NCI-H345 (cell line): ENCODE data around the gene ANKMY1.

Source experiments
- DNase-seq: peaks from one replicate; lab custom pipeline; 2025; lab: John Stamatoyannopoulos, UW

The ANKMY1 gene

DNA sequence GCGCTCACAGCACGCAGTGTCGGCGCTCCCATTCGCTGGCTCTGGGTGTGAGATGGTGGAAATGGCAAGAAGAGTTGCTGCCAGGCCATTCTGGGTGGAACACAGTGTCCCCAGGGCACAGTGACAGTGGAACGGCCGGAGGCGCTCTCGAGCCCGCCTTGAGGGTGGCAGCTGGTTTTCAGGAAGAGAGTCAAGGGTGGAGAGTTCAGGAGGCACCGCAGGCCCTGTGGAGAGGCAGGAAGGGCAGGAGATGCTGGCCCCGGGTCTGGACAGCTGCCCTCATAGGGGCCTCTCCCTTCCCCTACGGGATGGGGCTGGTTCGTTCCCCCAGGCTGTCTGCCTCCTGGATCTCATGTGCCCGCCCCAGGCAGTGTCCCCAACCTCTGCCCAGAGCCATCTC lies 109.9 kb downstream of the ANKMY1 start:
- DNase-seq, result no peak

DNA sequence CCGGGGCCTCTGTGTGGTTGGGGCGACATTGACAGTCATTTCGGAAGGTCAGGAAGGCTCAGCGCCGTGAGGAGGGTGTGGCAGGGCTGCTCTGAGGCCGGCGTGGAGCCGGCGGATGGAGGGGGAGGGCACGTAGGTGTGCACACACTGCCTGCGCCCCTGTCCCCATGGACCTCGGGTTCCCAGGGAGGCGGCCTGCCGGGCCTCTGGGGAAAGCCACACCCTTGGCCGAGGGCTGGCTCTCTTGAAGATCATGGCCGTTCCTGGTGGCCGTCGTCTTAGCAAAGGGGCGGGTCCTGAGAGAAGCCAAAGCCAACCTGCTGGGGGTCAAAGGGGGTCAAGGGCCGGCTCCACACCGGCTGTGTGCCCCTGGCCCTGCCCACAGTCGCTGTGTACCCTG lies 110.5 kb downstream of the ANKMY1 start:
- no peak for DNase-seq

DNA sequence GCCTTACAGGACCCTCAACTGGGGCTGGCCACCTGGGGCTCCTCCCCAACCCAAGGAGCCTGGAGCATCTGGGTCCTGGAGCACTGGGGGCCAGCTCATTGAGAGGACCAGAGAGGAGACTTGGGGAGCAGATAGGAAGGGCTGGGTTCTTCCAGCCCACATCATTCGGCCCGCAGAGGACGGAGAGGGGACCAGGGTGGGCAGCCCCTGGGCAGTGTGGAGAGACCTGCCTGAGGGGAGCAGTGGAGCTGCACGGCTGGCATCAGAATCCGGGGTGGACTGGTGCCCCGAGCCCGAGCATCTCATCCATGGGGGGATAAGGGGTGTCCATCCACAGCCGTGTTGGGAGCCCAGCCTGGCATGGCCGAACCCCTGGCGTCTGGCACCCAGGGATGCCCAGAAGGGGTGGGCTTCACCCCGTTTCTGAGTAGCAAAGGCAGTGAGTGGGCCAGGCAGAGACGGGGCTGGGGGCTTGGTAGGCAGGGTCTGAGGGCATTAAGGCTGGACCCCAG lies 111.1 kb downstream of the ANKMY1 start:
- no peak for DNase-seq

DNA sequence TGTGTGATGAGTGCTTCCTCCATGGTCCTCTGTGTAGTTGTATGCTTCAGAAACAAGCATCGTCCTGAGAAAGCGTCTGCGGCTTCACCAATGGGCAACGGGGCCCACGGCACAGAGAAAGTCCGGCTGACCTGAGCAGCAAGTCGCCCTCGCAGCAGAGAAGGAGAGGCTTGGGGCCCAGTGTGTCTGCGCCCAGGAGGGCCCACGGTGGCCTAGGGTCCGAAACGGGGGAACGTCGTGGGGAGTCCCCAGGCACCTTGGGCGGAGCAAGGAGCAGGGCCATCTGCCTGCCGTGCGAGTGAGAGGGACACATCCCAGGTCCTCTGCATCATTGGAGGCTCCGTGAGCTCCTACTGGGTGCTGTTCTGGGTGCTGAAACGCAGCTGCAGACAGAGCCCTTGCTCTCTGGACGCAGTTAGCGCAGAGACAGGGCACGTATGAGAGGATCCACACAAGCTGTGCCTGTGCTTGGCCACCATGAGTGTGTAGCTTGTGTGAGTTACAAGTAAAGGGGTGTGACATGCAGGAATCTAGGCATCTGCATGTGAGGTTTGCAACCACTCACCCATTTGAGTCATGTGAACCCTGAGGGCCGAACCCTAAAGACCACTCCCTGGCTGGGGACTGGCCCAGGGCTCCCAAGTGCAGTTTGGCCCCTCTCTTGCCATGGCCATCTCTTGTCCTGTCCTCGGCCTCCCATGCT lies 111.7 kb downstream of the ANKMY1 start:
- DNase-seq, result no peak

- no peak for DNase-seq
These were observed 113.3 kb downstream of the ANKMY1 start for GRCh38 chr2:240444464-240444863.

- no peak for DNase-seq
These were observed 113.9 kb downstream of the ANKMY1 start for GRCh38 chr2:240443891-240444301.

- no peak for DNase-seq
These were observed 114.7 kb downstream of the ANKMY1 start for GRCh38 chr2:240442891-240443715.

DNA sequence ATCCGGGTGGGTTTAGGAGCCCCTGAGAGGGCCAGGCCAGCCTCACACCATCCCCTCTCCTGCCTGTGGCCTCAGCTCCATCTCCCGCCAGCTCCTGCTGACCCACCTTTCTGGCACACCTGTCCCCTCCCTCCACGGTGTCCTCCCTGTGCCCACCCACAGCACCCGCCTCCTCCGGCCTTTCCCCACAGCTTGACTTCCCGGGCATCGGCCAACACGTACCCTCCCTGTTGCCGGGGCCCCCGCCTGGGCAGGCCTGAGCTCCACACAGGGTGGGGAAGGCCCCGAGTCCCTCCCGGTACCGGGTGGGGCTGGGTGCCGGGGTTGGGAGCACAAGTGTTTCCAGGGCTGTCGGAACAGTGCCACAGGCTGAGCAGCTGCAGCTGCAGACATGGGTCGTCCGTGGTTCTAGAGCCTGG lies 115.8 kb downstream of the ANKMY1 start:
- no peak for DNase-seq

DNA sequence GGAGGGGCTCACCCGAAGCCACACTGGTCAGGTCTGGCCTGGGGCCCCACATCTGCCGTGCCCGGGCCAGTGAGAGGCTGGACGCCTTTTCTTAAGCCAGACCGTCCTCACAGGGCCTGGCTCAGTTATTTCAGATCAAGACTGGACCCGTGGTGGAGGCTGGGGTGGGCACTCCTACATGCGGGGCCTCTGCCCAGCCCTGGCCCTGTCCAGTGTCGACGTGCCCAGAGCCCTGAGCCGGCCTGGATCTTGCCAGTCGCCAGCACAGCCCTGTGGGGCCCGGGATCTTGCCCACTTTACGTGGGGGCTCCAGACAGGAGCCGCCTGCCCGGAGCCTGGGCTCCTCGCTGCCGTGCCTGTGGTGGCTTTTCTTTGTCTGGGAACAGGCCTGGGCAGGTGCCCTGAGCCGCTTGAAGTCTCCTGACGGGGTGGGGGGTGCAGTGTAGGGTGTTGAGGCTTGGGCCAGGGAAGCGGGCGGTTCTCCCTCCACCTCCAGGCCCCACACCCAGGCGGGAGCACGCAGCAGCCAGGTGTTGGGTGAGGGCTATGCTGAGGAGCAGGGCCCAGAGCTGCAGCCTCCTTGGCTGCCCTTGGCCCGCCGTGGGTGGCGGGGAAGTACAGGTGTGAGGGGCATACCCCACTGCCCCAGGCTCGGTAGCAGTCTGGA lies 116.3 kb downstream of the ANKMY1 start:
- DNase-seq, result no peak

DNA sequence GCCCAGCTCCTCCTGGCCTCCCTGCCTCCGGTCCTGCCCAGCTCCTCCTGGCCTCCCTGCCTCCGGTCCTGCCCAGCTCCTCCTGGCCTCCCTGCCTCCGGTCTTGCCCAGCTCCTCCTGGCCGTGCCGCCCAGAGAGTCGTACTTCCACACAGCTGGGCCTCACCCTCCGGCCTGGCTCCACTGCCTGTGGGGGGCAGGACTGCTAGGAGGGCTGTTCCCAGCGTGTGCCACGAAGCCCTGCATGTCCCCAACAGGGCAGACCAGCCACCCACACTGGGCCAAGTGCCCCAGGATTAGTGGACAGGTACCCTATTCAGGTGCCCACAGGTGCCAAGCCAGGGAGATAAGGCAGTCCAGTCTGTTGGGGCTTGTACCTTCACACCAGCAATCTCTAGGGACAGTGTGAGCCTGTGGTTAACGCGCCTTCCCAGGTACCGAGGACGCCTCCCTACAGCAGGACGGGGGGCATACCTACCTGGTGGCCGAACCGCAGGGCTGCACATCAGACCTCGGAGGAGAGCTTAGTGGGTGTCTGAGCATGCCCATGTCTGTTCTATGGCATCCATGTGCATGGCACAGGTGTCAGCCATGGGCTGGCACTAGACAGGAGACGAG lies 117.0 kb downstream of the ANKMY1 start:
- no peak for DNase-seq

GRCh38 chr2:240440251-240440650 lies 117.5 kb downstream of the ANKMY1 start:
- no peak for DNase-seq

DNA sequence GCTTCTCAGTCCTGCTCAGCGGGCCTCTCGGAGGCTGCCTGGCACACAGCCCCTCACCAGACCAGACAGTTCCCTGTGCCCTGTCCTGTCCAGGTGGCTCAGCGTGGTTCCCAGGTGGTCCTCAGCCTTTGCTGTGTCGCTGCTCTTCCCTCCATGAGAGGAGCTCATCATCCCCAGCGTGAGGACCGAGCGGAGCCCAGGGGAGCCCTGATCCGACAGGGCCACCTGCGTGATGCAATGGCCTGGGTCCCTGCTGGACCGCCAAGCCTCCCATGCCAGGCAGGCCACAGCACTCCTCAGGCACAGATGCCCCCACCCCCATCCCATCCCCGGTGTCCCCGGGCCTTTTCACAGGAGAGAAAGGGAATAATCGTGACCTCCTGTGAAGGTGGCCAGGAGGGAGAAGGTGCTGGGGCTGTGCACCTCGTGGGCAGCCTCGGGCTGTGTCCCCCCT lies 118.1 kb downstream of the ANKMY1 start:
- DNase-seq, result no peak

DNA sequence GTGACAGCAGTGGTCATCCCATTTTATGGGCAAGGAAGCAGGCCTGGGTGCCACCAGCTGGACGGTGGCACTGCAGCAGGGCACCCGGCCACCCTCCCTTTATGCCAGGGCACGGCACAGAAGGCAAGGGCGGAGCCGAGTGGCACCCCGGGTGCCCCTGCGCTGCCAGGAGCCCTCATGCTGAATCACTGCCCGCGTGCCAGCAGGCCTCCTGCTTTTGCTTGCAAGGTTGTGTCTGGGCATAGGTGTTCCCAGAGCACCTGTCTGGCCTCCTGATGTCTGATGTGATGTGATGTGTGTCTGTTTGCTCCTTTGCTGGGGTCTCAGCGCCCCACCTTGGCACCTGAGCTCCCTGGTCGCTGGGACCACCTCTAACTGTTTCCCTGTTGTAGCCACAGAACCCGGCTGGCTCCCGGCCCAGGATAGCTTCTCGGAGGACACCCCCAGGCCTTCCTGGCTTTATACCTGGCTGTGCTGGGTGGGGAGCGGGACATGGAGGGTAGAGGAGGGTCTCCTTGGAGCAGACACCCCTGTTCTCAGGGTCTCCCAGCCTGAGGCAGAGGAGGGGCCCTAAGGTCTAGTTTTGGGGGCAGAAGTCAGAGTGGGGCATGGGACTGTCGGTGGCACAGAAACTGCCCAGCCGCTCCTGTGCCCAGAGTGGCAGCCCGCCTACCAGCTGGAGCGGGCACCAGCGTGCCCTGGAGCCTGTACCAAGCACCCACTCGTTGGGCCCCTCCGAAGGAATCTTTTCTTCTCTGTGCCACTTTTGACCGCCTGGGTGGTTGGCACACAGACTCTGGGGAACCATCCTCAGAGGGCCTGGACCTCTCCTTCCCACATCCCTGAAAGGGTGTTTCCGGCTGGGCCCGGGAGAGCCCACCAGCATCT lies 118.7 kb downstream of the ANKMY1 start:
- no peak for DNase-seq

- peak; percentile 65 for DNase-seq
These were observed 119.7 kb downstream of the ANKMY1 start for GRCh38 chr2:240437861-240438809.

GRCh38 chr2:240437551-240437860 lies 120.3 kb downstream of the ANKMY1 start:
- DNase-seq, result no peak

DNA sequence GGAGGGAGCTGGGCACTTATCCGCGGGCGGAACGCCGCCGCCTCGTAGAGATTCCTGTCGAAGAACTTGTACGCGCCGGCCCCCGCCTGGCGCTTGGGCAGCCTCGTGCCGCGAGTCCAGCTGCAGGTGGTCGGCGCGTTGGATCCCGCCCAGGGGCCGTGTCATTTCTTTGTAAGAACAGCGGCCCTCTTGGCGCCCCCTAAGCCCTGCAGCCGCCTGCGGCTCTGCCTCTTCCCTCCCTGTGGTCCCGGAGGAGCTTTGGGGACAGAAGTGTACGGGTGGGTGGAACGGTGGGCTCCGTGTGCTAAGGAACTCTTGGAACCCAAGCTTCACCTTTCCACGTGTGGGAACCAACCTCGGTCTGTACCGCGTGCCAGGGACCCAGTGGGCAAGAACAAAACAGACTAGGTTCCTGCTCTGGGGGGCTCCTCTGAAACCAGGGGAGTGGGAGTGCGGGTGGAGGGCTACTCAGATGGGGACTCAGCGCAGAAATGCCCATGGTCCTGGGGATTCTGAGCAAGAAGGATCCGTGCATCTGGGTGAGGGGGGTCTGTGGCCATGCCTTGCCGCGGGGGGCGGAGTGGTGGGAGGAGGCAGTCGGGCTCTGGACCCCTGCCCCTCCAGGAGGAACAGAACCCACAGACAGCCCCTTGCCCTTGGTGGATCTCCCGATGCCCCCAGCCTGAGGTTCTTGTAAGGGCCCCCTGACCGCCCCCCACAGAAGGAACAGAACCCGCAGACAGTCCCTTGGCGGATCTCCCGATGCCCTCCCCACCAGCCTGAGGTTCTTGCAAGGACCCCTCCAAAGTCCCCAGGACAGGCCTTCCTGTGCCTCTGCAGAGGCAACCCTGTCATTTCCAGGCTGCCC lies 120.9 kb downstream of the ANKMY1 start:
- no peak for DNase-seq

DNA sequence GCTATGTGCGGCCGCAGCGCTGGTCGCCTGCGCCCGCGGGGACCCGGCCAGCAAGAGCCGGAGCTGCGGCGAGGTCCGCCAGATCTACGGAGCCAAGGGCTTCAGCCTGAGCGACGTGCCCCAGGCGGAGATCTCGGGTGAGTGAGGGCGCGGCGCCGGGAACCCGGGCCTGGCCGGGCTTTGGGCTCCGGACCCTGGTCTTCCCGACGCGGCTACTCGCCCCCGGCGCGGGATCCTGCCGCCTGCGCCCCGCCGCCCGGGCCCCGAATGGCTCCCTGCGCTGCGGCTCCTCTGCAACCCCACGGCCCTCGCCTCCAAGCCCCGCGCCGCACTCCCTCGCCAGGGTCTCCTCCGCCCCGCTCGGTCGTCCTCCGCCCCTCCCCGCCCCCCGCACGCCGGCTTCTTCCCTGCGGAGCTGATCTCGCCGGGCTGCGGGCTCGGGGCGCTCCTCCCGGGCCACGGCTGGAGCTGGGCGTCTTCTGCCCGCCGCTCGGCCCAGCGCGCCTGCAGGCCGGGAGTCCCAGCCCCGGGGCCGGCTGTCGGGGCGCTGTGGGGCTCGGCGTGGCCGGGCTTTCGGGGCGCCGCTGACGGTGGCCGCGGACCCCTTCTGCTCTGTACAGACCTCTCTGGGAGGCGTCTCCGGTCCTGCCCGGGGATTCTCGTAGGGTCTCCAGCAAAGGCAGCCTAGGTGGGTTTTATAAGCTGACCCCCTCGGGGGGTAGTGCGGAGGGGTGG lies 121.7 kb downstream of the ANKMY1 start:
- DNase-seq, result peak; percentile 27

DNA sequence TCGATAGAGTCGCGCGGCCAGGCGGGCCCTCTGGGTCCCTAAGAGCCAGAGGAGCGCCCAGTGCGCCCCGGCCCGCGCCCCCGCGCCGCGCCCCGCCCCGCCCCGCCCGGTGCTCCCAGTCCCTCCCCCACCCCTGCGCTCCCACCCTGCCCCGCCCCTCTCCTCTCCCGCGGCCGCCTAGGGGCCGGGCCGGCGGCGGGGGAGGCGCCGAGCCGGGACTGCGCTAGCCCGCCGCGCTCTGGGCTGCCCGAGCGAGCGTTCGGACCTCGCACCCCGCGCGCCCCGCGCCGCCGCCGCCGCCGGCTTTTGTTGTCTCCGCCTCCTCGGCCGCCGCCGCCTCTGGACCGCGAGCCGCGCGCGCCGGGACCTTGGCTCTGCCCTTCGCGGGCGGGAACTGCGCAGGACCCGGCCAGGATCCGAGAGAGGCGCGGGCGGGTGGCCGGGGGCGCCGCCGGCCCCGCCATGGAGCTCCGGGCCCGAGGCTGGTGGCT lies 122.3 kb downstream of the ANKMY1 start, which contains the start of gene GPC1:
TSS of gene GPC1 (plus strand) at position 207 of the 491 bp plus-strand sequence. CDS start at position 463, 256 bp downstream.
- DNase-seq, result peak; percentile 83
